Right lobe of liver (tissue), 6 donors: ENCODE data around the gene TIMP3. TPM values are rescaled to one million over a fixed set of nuclear protein-coding genes. Genes with fewer than 3 reads are reported as not detected.
A peak's percentile ranks its signal among the peaks of the same experiment; 100 is the strongest.

ENCODE experiments used
- ATAC-seq, 4 donors: fragments of 200-7000 bp; cut with Tn5 transposase; one replicate each; pipeline ENCODE4 v1.9.1; 2020; ENCODE audit warnings: mild to moderate bottlenecking in 4 of 4, moderate library complexity in 4 of 4
- DNase-seq, 3 donors: peaks; one replicate each; pipeline ENCODE4 v3.0.0-alpha.2; 2020
- H3K27ac ChIP-seq, 3 donors: fragments of 200-600 bp; one replicate each; pipeline ENCODE4 v1.8.0; 2022
- H3K27me3 ChIP-seq, 2 donors: fragments of 200-600 bp; one replicate each; pipeline ENCODE4 v1.8.0; 2022
- H3K36me3 ChIP-seq, 4 donors: fragments of 200-600 bp; sonication (generic) in 1 of 4; one replicate each; pipeline versions ENCODE4 v1.5.1 to v1.8.0; 2017 to 2022; ENCODE audit warnings: control low read depth in 1 of 4
- H3K4me1 ChIP-seq, 4 donors: fragments of 200-600 bp; sonication (generic) in 1 of 4; one replicate each; pipeline versions ENCODE4 v1.5.1 to v1.8.0; 2017 to 2022; ENCODE audit warnings: control low read depth in 1 of 4
- H3K4me3 ChIP-seq, 3 donors: fragments of 200-600 bp; one replicate each; pipeline ENCODE4 v1.8.0; 2022
- H3K9me3 ChIP-seq, 4 donors: fragments of 200-600 bp; sonication (generic) in 1 of 4; one replicate each; pipeline versions ENCODE4 v1.5.1 to v1.8.0; 2017 to 2022; ENCODE audit warnings: control low read depth in 1 of 4
- CTCF ChIP-seq, 4 donors: fragments of 200-600 bp in 3 of 4; fragments of 450-650 bp in 1 of 4; IDR thresholded peaks; one replicate each; pipeline versions ENCODE4 v1.5.1 to v1.8.0; 2016 to 2022; ENCODE audit warnings: antibody characterized with exemption in 4 of 4, mild to moderate bottlenecking in 2 of 4
- POLR2A ChIP-seq: fragments of 450-650 bp; IDR thresholded peaks from one replicate; pipeline ENCODE4 v1.6.1; 2017; ENCODE audit warnings: antibody characterized with exemption, mild to moderate bottlenecking
- WGBS: methylation state at CpG from one replicate; pipeline ENCODE4 v1.1.6; 2018; ENCODE audit warnings: low coverage, low lambda C conversion rate; ENCODE audit not compliant: insufficient coverage; ENCODE audit errors: missing lambda C conversion rate; 5-methylcytosine and 5-hydroxymethylcytosine counted together
- intact Hi-C, 2 donors: fragments of 100-400 bp; cut with DNase I; formaldehyde crosslinking; loops; one replicate each; pipeline versions ENCODE4 v1.11.2 to v1.14.1; 2022
- long read RNA-seq: library from polyadenylated mRNA; unstranded; transcript quantifications from one replicate; pipeline ENCODE4 v2.0.0, GENCODE V29; 2019
- total RNA-seq, 6 experiments: library from RNA; depleted of rRNA in 2 of 6; stranded (reverse); fragments of >200 nt in 2 of 6; fragmentation: NEBNext Ultra II Directional in 3 of 6; extraction: Animal tissue kit (Norgen Biotek cat#: 25700) in 3 of 6; gene quantifications; one replicate each; pipeline versions ENCODE4 v1.1.0 to v1.2.4, GENCODE V29; 2016 to 2023
- donor health status: DM: no; HTN: yes; CAD: no.
- donor health status: DM: no; HTN: no; CAD: no.
- donor health status: DM: no; HTN: no; CAD: no.
- donor health status: DM: no; HTN: yes; CAD: no.
- donor health status: DM: no; HTN: yes; CAD: no.

The TIMP3 gene
- total RNA-seq = 10 to 100 TPM; 21.9 to 58.6 (median 52.7) TPM
- long read RNA-seq, partial matches to known transcripts = 1 of 14 reads
- long read RNA-seq, other reads (novel, unspliced or antisense) = 13 of 14 reads

DNA sequence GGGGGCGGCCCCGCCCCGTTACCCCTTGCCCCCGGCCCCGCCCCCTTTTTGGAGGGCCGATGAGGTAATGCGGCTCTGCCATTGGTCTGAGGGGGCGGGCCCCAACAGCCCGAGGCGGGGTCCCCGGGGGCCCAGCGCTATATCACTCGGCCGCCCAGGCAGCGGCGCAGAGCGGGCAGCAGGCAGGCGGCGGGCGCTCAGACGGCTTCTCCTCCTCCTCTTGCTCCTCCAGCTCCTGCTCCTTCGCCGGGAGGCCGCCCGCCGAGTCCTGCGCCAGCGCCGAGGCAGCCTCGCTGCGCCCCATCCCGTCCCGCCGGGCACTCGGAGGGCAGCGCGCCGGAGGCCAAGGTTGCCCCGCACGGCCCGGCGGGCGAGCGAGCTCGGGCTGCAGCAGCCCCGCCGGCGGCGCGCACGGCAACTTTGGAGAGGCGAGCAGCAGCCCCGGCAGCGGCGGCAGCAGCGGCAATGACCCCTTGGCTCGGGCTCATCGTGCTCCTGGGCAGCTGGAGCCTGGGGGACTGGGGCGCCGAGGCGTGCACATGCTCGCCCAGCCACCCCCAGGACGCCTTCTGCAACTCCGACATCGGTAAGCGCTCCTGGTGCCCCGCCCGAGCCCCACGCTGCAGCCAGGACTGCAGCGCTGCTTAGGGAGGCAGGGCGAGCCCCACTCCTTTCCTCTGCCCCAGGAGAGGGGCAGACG lies at the start of gene TIMP3:
Gene TIMP3, plus strand, starts transcription at position 169 of the 700 bp plus-strand sequence. Its CDS starts 297 bp downstream, at position 466.
- Histone ChIP-seq H3K4me3 (peak within 1 kb of the TSS; percentile 66 to 79 (median 71)), H3K9me3 (no peaks in the 10 kb centered on the region), H3K27me3 (no peaks in the 10 kb centered on the region), H3K36me3 (no peaks in the 10 kb centered on the region), H3K27ac (peak within 1 kb of the TSS; percentile 57 to 92 (median 81)), H3K4me1 (peaks cover 0 to 17% (median 7%) of the 10 kb centered on the region in 4 donors)
- intact Hi-C loops = no loop called here
- TF ChIP-seq POLR2A = peak; percentile 99
- TF ChIP-seq CTCF (IDR thresholded peaks at IDR 0.05) = no peak
- DNase-seq (peak; percentile 92 to 94 (median 93)), ATAC-seq (peak; percentile 86 to 93 (median 90))
- 0% methylated on average over 3 of the region's 72 CpGs for WGBS

GRCh38 chr22:32752326-32752725 lies 49.2 kb upstream of the TIMP3 start:
- no peak for ATAC-seq
- H3K36me3 ChIP-seq = no peaks in the 10 kb centered on the region
- H3K27me3 ChIP-seq = no peaks in the 10 kb centered on the region
- TF ChIP-seq POLR2A = no peak
- TF ChIP-seq CTCF (IDR thresholded peaks at IDR 0.05) = no peak
- no peak overlapping the region for H3K27ac ChIP-seq
- 85% methylated on average over 9 of the region's 9 CpGs for WGBS
- intact Hi-C loops = no loop called here
- no peak overlapping the region for H3K4me3 ChIP-seq
- no peaks in the 10 kb centered on the region for H3K9me3 ChIP-seq
- no peak for DNase-seq
- H3K4me1 ChIP-seq = peaks cover 0 to 18% (median 7%) of the 10 kb centered on the region in 4 donors

- H3K27ac ChIP-seq = no peak overlapping the region
- H3K4me3 ChIP-seq = no peak overlapping the region
- no peak for DNase-seq
- no CpG with 5 or more reads among the region's 11 CpGs for WGBS
- H3K9me3 ChIP-seq = no peaks in the 10 kb centered on the region
- ATAC-seq = no peak
- no peaks in the 10 kb centered on the region for H3K36me3 ChIP-seq
- no peak for TF ChIP-seq POLR2A
- no peak for TF ChIP-seq CTCF (IDR thresholded peaks at IDR 0.05)
- intact Hi-C loops = no loop called here
- no peaks in the 10 kb centered on the region for H3K27me3 ChIP-seq
- peaks cover 0 to 18% (median 7%) of the 10 kb centered on the region in 4 donors for H3K4me1 ChIP-seq
Measured at GRCh38 chr22:32752816-32753520, 48.5 kb upstream of the TIMP3 start.

GRCh38 chr22:32753591-32753990 lies 47.9 kb upstream of the TIMP3 start:
- no peak for DNase-seq
- intact Hi-C loops = no loop called here
- no peak for ATAC-seq
- Histone ChIP-seq H3K4me1 (peaks cover 0 to 18% (median 7%) of the 10 kb centered on the region in 4 donors), H3K27ac (no peak overlapping the region), H3K27me3 (no peaks in the 10 kb centered on the region), H3K36me3 (no peaks in the 10 kb centered on the region), H3K4me3 (no peak overlapping the region), H3K9me3 (no peaks in the 10 kb centered on the region)
- 97% methylated on average over 5 of the region's 6 CpGs for WGBS
- no peak for TF ChIP-seq CTCF (IDR thresholded peaks at IDR 0.05)
- TF ChIP-seq POLR2A = no peak
